A673 (cell line): ENCODE measurements around the gene GGNBP2.
A peak's percentile ranks its signal among the peaks of the same experiment; 100 is the strongest.

Experiments
- EZH2 ChIP-seq: fragments of 200-600 bp; sonication (generic); IDR thresholded peaks from 2 replicates; pipeline ENCODE4 v1.6.1; 2017; ENCODE audit warnings: borderline replicate concordance, low read depth, mild to moderate bottlenecking, mixed read lengths, antibody characterized with exemption, low read length; ENCODE audit not compliant: poor library complexity, severe bottlenecking
- TF ChIP-seq, protein P1 (sequence below): fragments of 300-800, 200-600 bp; sonication (generic); conservative IDR thresholded peaks from 2 replicates; pipeline ENCODE4 v1.5.1; 2017; ENCODE audit warnings: low read depth, mild to moderate bottlenecking, antibody characterized with exemption, low read length, moderate library complexity, mixed read lengths

DNA sequence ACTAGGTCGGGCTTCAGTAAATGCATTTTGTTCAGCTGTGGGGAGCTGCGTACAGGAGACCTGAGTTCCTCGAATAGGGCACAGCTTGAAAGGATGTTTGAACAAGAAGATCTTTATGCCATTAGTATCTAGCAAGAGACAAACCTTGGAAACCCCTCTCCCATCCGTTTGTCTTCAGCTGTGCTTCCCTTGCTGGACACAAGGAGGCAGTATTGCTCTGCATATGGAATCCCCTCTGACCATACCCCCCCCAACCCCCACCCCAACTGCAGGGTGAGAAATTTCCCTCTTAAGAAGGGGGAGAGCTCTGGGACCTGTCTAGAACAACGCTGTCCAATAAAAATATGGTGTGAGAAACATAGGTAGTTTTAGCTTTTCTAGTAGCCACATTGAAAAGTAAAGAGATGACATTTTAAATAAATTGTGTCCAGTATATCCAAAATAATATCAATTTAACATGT, 58.2 kb downstream of the GGNBP2 start:
- no peak for TF ChIP-seq EZH2
- TF ChIP-seq, protein P1, sequence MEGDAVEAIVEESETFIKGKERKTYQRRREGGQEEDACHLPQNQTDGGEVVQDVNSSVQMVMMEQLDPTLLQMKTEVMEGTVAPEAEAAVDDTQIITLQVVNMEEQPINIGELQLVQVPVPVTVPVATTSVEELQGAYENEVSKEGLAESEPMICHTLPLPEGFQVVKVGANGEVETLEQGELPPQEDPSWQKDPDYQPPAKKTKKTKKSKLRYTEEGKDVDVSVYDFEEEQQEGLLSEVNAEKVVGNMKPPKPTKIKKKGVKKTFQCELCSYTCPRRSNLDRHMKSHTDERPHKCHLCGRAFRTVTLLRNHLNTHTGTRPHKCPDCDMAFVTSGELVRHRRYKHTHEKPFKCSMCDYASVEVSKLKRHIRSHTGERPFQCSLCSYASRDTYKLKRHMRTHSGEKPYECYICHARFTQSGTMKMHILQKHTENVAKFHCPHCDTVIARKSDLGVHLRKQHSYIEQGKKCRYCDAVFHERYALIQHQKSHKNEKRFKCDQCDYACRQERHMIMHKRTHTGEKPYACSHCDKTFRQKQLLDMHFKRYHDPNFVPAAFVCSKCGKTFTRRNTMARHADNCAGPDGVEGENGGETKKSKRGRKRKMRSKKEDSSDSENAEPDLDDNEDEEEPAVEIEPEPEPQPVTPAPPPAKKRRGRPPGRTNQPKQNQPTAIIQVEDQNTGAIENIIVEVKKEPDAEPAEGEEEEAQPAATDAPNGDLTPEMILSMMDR, result peak; percentile 62
